GM18909 (cell line): ENCODE results near the gene UBE2V1.
A peak's percentile ranks its signal among the peaks of the same experiment; 100 is the strongest.
"Not testable (repeated sequence)": the region's sequence is repeated elsewhere in the genome, so short reads cannot be mapped to it uniquely, and the experiment has no call there.

Experiments
- ATAC-seq: cut with Tn5 transposase; IDR thresholded peaks from one replicate; pipeline ENCODE4 v1.9.1; 2021; ENCODE audit warnings: mild to moderate bottlenecking; ENCODE audit not compliant: unreplicated experiment, poor library complexity

Gene UBE2V1

GRCh38 chr20:50120935-50121693 is 8.2 kb upstream of the UBE2V1 start:
- no peak for ATAC-seq

DNA sequence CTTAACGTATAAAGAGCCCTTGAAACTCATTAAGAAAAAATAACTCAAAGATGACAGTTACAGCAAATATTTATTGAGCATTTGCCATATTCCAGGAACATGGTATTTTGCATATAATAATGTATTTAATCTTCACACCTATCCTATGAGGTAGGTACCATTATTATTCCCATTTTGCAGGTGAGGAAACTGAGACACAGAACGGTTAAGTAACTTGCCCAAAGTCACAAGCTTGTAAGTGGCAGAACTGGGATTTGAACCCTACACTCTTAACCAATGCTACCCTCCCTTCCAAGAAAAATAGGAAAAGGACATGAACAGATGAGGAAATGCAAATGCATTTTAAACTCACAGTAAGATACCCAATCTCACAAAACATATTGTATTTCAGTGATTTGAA is 5.3 kb upstream of the UBE2V1 start:
- ATAC-seq: no peak

GRCh38 chr20:50116368-50116999 is 3.5 kb upstream of the UBE2V1 start:
- no peak for ATAC-seq

GRCh38 chr20:50115591-50116367 is 2.8 kb upstream of the UBE2V1 start:
- peak; percentile 74 for ATAC-seq

- no peak for ATAC-seq
These were observed 2.1 kb upstream of the UBE2V1 start for GRCh38 chr20:50115041-50115512.

- ATAC-seq: no peak
These were observed 672 bp upstream of the UBE2V1 start for GRCh38 chr20:50113420-50114224.

GRCh38 chr20:50111829-50112495 is 988 bp downstream of the UBE2V1 start:
- ATAC-seq: no peak

- no peak for ATAC-seq
These were observed 1.7 kb downstream of the UBE2V1 start for GRCh38 chr20:50111120-50111828.

GRCh38 chr20:50110141-50111047 is 2.6 kb downstream of the UBE2V1 start:
- ATAC-seq: peak; percentile 46

- no peak for ATAC-seq
These were observed 4.3 kb downstream of the UBE2V1 start for GRCh38 chr20:50108556-50109235.

GRCh38 chr20:50107796-50108331 is 5.1 kb downstream of the UBE2V1 start:
- no peak for ATAC-seq

GRCh38 chr20:50107086-50107660 is 5.8 kb downstream of the UBE2V1 start:
- ATAC-seq: no peak

DNA sequence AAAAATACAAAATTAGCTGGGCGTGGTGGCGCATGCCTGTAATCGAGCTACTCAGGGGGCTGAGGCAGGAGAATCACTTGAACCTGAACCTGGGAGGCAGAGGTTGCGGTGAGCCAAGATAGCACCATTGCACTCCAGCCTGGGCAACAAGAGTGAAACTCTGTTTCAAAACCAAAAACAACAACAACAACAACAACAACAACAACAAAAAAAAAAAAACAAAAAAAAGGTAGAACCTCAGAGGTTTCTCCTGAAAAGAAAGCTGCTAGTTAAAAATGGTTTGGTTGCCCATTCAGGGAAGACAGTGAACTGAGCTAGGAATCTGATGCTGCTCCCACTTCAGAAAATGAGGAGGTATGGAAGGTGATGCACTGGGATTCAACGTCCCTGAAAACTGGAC is 6.3 kb downstream of the UBE2V1 start:
- not testable (repeated sequence) for ATAC-seq

GRCh38 chr20:50103464-50104107 is 9.4 kb downstream of the UBE2V1 start:
- ATAC-seq: not testable (repeated sequence)

- ATAC-seq: not testable (repeated sequence)
These were observed 10.4 kb downstream of the UBE2V1 start for GRCh38 chr20:50102551-50102950.

GRCh38 chr20:50101887-50102286 is 11.1 kb downstream of the UBE2V1 start:
- ATAC-seq: no peak
